Fibroblast of skin of back (primary cell): ENCODE results near the gene AKR1A1.
"Not testable (repeated sequence)": the region's sequence is repeated elsewhere in the genome, so short reads cannot be mapped to it uniquely, and the experiment has no call there.

ENCODE experiments used
- DNase-seq: peaks from one replicate; pipeline ENCODE4 v3.0.0-alpha.2; 2013

Gene AKR1A1

GRCh38 chr1:45570631-45571030 is 20.0 kb downstream of the AKR1A1 start:
- DNase-seq, result no peak

- DNase-seq, result no peak
Measured at GRCh38 chr1:45573231-45573804, 22.7 kb downstream of the AKR1A1 start.

DNA sequence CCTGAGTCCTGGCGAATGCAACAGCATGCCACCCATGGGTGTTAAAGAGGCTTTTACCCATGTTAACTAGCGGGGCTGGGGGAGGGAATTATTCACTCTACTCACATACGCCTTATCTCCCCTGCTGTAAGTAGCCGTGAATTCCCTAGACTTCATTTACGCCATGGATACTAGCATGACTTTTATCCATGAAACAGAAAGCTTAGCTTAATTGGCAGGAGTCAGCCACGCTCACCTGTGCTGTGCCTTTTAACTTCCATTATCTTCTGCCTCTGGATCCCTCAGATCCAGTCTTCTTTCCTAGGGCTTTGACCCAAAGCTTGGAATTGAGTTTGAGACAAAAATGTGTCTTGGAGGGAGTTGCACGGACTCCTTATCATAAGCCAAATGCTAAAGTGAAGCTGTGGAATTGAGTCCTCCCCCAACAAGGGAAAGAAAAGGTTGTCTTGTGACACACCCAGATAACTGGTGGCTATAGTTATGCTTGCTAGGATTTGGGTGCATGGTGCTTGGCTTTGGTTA is 23.5 kb downstream of the AKR1A1 start:
- no peak for DNase-seq

GRCh38 chr1:45583264-45583665 is 32.6 kb downstream of the AKR1A1 start:
- peak; percentile 96 for DNase-seq

GRCh38 chr1:45583666-45584350 is 33.2 kb downstream of the AKR1A1 start, which contains the start of gene NASP:
NASP (plus strand) TSS chr1:45584041; CDS start chr1:45584147, 106 bp downstream.
- DNase-seq, result peak; percentile 82

- DNase-seq, result peak; percentile 87
Measured at GRCh38 chr1:45584351-45585109, 33.9 kb downstream of the AKR1A1 start.

DNA sequence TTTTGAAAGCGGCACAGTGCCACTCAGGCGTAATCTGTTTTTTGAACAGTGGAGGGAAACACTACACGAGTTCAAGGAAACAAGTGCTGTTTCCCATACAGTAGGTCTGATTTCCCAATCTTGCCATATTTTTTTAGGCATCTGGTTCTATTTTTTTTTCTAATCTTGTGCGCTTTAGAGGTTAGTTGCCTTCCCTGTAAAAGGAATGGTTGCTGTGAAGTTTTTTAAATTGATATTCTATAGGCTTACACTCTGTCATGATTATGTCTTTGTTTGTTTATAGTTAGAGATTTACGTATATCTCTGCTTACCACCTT is 34.4 kb downstream of the AKR1A1 start:
- no peak for DNase-seq

- DNase-seq, result no peak
Measured at GRCh38 chr1:45585496-45586075, 35.0 kb downstream of the AKR1A1 start.

- no peak for DNase-seq
Measured at GRCh38 chr1:45586769-45587168, 36.1 kb downstream of the AKR1A1 start.

DNA sequence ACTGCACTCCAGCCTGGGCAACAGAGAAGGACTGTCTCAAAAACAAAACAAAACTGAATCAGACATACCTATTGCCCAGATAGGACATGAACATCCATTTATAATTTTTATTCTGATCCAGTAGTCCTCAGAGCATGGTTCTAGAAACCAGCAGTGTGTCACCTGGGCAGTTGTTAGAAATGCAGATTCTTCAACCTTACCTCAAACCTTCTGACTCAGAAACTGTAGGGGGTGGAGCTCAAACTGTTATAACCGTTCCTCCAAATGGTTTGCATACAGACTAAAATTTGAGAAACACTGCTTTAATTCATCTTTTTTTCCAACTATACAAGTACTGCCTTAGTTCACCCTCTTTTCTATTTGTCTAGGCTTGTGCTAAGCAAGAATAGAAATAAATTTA is 39.2 kb downstream of the AKR1A1 start:
- DNase-seq, result no peak

GRCh38 chr1:45594412-45594811 is 43.8 kb downstream of the AKR1A1 start:
- DNase-seq, result no peak

DNA sequence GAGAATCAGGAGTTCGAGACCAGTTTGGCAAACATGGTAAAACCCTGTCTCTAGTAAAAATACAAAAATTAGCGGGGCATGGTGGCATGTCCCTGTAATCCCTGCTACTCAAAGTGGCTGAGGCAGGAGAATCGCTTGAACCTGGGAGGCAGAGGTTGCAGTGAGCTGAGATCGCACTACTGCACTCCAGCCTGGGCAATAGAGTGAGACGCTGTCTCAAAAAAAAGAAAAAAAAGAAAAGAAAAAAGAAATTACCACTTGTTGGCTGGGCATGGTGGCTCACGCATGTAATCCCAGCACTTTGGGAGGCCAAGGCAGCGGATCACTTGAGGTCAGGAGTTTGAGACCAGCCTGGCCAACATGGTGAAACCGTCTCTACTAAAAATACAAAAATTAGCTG is 46.1 kb downstream of the AKR1A1 start:
- DNase-seq, result not testable (repeated sequence)

DNA sequence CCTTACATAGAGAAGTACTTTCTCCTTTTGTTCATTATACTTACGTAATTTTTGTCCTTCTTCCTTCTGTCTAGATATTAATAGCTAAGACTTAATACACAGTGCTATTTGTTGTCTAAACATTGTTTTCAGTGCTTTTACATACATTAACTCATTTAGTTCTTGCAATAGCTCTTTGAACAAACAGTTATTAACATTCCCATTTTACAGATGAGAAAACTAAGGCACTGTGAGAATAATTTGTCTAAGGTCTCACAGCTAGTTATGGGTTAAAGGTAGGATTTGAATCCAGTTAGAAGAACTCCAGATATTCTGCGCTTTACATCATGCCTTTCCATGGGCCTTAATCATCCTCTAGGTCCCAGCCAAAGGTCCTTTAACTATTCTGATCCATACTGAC is 53.6 kb downstream of the AKR1A1 start:
- DNase-seq, result no peak

DNA sequence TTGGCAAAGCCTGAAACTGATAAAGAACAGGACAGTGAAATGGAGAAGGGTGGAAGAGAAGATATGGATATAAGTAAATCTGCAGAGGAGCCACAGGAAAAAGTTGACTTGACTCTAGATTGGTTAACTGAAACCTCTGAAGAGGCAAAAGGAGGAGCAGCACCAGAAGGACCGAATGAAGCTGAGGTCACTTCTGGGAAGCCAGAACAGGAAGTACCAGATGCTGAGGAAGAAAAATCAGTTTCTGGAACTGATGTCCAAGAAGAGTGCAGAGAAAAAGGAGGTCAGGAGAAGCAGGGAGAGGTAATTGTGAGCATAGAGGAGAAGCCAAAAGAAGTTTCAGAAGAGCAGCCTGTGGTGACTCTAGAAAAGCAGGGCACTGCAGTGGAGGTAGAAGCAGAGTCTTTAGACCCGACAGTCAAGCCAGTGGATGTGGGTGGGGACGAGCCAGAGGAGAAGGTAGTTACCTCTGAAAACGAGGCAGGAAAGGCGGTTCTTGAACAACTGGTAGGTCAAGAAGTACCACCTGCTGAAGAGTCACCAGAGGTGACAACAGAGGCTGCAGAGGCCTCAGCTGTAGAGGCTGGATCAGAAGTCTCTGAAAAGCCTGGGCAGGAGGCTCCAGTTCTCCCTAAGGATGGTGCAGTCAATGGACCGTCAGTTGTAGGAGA is 56.9 kb downstream of the AKR1A1 start:
- no peak for DNase-seq

DNA sequence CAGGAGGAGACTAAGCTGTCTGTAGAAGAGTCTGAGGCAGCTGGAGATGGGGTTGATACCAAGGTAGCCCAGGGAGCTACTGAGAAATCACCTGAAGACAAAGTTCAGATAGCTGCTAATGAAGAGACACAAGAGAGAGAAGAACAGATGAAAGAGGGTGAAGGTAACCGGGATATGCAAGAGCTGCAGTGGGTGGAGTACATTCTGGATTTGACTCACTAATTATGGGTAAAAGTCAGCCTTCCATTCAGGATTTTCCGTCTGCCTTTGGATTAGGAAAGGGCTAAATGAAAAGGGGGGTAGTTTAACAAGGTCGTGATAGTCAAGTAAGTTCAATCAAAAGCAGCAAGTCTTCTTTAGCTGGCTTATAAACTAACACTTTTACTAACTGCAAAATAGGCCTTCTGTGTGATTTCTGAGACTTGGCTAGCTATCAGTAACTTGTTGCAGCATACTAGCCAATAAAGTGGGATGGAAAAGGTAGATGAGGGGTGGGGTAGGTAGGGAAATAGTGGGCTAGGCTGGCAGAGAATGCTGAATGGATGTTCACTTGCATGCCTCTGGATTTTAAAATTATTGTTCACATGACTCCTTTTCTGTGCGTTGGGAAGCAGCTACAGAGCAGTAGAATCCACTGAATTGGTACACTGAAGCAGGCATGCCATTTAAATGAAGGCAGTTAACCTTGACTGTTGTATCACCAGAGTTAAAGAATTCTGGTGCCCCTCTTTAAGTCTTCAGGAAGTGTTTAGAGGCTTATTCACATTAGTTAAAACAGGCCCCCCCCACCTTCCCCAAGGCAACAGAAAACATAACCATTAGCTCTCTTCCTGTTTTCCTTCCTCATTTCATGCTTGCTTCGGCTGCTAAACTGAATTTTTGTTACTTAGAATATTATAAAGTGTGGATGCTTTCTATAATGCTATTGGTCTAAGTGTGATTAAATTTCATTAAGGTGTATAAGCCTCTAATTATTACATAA is 57.8 kb downstream of the AKR1A1 start:
- peak; percentile 24 for DNase-seq

DNA sequence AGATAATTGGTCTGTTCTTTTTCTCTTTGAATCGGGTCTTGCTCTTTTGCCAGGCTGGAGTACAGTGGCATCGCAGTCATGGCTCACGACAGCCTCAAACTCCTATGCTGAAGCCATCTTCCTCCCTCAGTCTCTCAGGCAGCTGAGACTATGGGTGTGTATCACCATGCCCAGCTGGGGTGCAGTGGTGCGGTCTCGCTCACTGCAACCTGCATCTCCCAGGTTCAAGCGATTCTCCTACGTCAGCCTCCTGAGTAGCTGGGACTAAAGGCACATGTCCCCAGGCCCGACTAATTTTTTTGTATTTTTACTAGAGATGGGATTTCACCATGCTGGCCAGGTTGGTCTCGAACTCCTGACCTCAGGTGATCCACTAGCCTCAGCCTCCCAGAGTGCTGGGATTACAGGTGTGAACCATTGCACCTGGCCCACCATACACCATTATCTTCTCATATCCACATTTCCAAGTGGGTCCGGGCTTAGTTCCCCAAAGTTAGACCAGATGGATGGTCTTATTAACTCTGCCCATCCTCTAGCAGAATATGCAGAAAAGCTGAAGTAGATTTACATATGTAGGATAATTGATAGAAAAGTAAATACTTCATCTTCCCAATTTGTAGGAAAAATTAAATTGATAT is 60.1 kb downstream of the AKR1A1 start:
- no peak for DNase-seq

- DNase-seq, result no peak
Measured at GRCh38 chr1:45612941-45613579, 62.4 kb downstream of the AKR1A1 start.

DNA sequence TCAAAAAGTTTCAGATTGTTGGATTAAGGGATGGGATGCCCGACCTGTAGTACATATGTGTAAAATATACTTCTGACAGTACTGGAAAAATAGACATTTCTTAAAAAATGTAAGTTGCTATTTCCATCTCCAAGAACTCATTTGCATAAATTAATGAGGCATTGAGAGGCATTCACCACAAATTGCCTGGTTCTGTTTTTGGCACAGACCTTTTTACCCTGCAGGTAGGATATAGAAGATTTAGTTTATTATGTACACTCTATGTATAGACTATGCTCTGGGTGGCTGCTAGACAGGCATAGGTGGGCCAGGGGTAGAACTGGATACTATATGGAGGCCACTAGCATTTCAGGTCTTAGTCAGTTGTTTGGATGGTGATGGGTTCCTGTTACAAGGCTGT is 65.3 kb downstream of the AKR1A1 start:
- DNase-seq, result no peak

DNA sequence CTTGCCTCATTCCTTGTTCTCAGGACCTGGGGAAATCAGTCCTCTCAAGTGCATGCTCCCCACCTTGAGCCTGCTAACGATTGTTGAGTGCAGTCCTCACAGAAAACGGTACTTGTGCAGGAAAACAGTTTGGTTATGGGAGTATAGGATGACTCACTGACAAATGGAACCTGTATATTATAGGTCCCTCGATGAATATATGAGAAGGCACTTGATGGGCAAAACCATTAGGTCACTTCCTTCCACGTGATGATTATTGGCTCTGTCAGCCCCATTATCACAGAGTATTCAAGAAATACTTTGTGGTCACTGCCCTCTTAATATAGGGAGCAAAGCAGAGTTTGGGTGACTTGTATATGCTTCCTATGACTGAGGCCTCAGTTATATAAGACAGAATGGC is 67.0 kb downstream of the AKR1A1 start:
- DNase-seq, result peak; percentile 11

DNA sequence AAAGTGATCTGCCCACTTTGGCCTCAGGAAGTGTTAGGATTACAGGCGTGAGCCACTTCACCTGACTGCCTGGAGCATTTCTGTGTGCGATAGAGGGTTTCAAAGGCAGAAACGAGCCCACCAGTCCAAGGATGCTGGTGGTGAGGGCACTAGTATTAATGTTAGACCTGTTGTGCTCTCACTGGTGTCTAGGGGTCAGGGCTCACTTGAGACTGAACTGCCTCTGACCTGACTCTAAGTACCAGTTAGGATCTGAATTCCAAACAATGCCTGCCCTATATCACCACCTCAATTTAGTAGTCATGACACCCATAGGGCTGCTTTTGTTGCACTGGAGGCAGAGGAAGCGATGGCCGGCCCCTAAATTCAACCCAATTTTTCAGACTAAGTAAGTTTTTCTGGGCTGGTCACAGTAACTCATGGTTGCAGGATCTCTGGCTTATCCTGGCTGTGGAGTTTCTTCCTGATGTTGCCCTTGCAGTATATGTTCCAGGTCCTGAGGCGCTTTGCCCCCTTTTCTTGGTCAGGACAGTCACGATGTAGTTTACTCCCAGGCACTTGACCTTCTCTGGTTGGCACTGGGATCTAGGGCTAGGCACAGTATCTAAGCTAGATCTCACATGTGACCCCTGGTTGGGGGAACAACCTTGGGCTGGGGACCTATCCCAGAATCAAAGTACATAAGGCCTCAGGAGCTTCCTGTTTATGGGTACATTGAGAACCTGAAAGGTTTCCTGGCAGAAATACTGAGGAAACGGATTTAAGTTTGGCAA is 68.7 kb downstream of the AKR1A1 start:
- DNase-seq, result no peak
